HG03457 (cell line): ENCODE results near the gene FSHB.
"Not testable (repeated sequence)": the region's sequence is repeated elsewhere in the genome, so short reads cannot be mapped to it uniquely, and the experiment has no call there.

Source experiments
- ATAC-seq: cut with Tn5 transposase; IDR thresholded peaks from one replicate; pipeline ENCODE4 v1.9.1; 2021; ENCODE audit warnings: moderate number of reproducible peaks; ENCODE audit not compliant: unreplicated experiment

Gene FSHB

GRCh38 chr11:30261821-30262220, 31.0 kb downstream of the FSHB start:
- no peak for ATAC-seq

GRCh38 chr11:30268638-30269037, 37.8 kb downstream of the FSHB start:
- ATAC-seq: not testable (repeated sequence)

- ATAC-seq: no peak
Observed at GRCh38 chr11:30270671-30271070, 39.9 kb downstream of the FSHB start.

- ATAC-seq: no peak
Observed at GRCh38 chr11:30277176-30277575, 46.4 kb downstream of the FSHB start.

- no peak for ATAC-seq
Observed at GRCh38 chr11:30279796-30280195, 49.0 kb downstream of the FSHB start.

GRCh38 chr11:30281476-30282288, 50.9 kb downstream of the FSHB start:
- ATAC-seq: peak; percentile 26

- ATAC-seq: peak; percentile 90
Observed at GRCh38 chr11:30282289-30282631, 51.4 kb downstream of the FSHB start.
